NCI-H345 treated with DMSO at 0.1 percent for 48 hours (cell line): Measurements from ENCODE around the gene NKX2-2.

Experiments
- DNase-seq: peaks from one replicate; lab custom pipeline; 2025; ENCODE audit not compliant: unreplicated experiment; lab: John Stamatoyannopoulos, UW

Gene NKX2-2

DNA sequence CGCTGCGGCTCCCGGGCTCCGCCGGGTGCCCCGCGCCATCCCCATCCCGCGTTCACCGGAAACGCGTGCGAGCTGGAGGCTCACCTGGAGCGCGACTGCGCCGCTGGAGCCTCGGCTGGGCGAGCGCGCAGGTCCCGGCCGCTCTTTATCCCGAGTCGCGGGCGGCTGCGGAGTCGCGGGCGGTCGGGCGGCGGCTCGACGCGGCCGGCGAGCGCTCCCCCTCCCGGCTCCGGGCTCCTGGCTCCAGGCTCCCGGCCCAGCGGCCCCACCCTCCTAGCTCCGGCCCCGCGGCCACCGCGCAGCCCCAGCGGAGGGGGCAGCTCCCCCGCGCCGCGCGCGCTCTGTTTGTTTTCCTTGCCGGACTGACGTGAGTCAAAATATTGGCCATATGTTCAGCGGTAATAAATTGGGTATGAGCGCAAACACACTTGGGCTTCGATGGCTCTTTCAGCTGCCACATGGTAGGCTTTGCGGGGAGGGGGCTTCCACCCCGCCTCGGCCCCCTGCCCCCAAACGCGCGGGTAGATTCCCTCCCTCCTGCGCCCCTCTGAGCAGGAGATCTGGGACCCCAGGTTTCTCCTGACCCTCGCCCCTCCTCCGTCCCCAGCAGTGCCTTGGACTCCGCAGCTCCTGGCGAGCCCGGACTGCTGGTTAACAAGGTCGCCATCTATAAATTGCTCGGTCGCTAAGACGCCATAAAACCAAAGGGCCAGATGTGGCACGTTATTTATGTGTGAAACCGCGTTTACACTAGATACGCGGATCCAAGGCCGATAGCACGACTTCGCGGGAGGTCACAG, 8.8 kb upstream of the NKX2-2 start:
- DNase-seq: no peak

GRCh38 chr20:21521596-21522480, 8.0 kb upstream of the NKX2-2 start:
- DNase-seq: no peak

GRCh38 chr20:21520702-21521595, 7.1 kb upstream of the NKX2-2 start:
- DNase-seq: no peak

DNA sequence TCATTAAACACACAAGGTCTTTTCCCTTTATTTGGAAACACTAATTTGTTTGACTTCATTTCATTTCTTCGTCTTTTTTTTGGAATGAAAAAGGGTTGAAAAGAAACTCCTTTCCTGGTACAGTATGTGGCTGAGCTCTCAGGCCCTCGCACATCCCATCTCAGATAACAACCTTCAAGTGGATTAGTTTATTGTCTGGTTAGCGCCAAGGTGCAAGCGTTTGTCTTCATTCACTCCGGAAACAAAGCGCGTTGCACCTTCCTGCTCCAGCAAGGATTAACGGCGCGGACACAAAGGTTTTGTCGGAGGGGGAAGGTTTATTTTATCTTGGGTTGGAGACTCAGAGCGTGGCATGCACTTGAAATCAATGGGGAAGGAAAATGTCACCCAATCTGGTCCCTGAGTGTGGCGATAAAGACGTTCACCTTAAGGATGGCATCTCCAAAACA, 5.3 kb upstream of the NKX2-2 start:
- no peak for DNase-seq

GRCh38 chr20:21518292-21518991, 4.6 kb upstream of the NKX2-2 start:
- peak; percentile 89 for DNase-seq

DNA sequence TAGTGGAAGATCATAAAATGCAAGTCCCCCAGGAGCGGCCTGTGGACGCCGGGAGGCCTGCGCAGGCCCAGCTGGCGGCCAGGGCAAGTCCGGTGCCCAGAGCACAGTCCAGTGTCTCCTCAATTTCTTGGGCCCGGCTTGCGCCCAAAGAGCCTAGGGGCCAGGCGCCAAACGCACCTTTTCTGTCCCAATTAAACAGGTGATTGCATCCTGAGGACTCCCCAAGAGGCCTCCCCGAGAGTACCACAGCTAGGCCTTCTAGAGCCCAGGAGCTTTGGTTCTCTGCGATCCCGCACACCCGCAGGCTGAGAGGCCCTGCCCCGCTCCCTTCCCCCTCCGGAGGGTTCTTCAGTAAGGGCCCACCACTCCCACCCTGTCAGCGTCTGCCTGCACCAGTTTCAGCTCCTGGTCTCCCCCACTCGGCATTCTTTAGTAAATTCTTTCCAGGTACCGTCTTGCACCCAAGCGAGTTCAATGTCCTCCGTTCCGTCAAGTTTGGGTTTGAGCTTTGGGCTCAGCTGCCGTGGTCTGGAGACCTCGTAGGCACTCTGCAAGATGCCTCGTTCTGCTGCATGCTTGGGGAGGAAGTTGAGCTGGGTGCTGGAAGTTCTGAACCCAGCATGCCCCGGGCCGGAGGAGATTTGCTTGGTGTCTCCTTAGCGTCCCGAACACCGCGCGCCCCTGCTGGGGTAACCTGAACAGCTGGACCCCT, 3.9 kb upstream of the NKX2-2 start:
- DNase-seq: no peak

DNA sequence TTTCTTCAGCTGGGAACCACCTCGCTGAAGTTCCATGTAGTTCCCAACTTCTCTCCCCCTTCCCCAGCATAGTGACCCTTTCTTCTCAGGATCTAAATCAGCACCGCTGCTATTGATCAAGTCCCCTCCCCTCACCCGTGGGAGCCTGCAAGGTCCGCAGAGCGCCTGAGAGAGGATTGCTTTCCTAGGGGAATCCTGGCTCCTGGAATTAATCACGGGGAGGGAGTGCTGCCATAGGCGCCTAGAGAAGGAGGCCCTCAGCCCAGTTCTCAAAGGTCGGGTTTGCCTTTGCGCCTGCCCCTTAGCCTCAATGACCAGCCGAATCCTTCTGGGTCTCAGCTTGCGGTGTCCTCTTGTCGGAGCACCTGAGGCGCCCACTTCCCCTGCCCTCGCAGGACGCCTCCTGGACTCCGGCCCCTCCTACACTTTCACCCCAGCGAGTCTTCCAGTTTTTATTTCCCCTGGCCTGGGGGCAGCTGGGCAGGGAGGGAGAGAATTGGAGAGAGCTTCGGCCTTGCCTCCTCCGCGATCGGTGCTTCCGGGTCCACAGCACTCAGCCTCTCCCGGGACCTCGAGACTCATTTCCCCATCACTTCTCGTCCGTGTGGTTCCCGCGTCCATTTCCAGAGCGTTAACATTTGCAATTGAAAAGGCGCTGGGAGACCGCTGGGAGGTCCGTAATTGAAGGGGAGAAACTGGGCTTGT, 3.1 kb upstream of the NKX2-2 start:
- DNase-seq: no peak

- no peak for DNase-seq
Observed at GRCh38 chr20:21516180-21516567, 2.3 kb upstream of the NKX2-2 start.

DNA sequence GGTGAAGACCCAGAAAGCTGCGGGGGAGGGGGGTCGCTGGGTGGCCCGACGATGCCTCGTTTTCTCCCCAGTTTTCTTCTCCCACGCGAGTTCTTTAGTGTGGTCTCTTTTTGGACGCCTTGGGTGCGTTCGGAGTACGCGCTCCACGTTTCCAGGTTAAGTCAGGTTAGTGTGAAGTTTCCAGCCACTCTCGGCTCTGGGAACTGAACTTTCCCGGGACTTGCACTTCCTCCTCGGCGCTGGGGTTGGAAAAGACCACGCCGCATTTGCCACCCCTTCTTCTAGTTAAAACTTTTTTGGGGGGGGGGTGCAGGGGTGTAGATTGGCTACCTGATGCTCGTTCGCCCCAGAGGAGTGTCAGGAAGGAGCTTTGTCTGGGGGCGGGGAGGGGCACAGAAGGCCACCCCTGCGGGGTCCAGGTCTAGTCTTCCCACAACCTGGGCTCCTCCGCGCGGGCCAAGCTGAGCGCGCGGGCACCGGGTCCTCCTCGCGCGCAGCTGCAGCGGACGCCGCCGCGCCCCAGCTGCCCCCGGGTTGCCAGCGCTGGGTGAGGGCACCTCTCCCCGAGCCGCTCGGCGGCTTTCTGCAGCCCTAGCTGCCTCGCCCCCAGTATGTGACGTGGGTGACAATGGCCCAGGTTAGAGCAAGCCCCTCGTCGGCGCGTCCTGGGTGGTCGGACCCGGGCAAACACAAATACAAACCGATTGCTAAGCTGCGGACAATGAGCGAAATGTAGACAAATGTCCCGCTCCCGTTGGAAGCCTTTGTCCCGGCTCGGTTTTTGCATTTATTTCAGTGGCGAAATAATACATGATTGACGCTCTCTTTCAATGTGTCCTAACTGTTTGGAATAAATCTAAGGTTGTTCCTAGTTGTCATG, 1.7 kb upstream of the NKX2-2 start:
- no peak for DNase-seq

GRCh38 chr20:21514553-21515251, 838 bp upstream of the NKX2-2 start:
- no peak for DNase-seq

- no peak for DNase-seq
Observed at GRCh38 chr20:21513181-21513663, 642 bp downstream of the NKX2-2 start.

DNA sequence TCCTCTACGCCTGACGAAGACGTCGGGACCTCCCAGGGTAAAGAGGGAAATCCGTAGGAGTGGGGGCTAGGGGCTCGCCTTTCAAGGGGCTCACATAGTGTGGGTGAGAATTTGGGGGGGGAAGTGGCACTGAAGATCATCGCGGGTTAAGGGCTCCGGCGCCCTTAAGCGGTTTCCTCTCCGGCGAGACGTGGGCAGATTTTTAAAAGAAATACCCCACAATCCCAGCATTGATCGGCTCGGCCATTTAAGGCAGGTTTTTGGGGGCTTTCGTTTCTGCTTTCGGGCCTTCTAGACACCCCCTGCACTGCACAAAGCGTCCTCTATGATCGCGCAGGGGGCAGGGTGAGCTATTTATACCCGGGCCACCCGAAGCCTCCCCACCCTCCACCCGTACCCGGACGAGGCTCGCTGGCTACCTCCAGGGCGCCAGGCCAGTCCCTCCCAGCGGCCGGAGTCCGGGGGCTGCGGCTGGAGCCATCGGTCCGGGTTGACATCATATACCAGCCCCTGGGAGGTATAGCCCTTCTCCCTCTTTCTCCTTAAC, 1.2 kb downstream of the NKX2-2 start:
- DNase-seq: no peak

GRCh38 chr20:21511850-21512633, 1.8 kb downstream of the NKX2-2 start:
- DNase-seq: no peak

DNA sequence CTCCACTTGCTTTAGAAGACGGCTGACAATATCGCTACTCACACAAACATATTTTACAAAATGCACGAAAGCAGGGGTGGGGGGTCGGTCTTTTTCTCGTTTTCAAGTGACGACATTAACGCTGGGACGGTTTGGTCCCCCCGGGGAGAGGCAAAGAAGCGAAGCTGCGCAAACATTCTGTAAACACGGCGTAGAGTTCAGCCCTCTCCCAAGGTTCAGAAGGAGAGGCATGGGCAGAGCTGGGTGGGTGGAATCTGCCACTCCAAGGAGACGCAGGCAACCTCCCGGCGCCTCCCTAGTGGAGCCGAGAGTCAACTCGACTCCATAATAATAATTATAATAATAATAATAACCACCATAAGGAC, 2.4 kb downstream of the NKX2-2 start:
- no peak for DNase-seq

- DNase-seq: no peak
Observed at GRCh38 chr20:21510414-21511384, 3.2 kb downstream of the NKX2-2 start.
